ENCODE measurements around the gene GABBR2. TPM values are rescaled to one million over a fixed set of nuclear protein-coding genes. Genes with fewer than 3 reads are reported as not detected.

GABBR2 gene
- total RNA-seq, 2 experiments from 2014 or later, result not detected

- ChIA-PET CTCF (interaction anchor here (0.5 kb wide), 1 partner anchor 59 kb away, joined by 3 read pairs; no protein-coding TSS in a partner anchor), POLR2A (no interaction called here)
- DNase-seq, result no peak
- H3K9me3 Mint-ChIP-seq, result no peaks in the 10 kb centered on the region
- Histone ChIP-seq H3K9me3 (ENCODE audit: control insufficient read depth in 1 of 2, insufficient read depth in 1 of 2, low read length in 2 of 2) (no peaks in the 10 kb centered on the region), H3K4me1 (ENCODE audit: insufficient read depth, low read length) (no peaks in the 10 kb centered on the region), H3K36me3 (ENCODE audit: insufficient read depth, low read length) (no peaks in the 10 kb centered on the region), H3K27ac (ENCODE audit: low read depth in 1 of 2, low read length in 2 of 2) (no peak overlapping the region), H3K4me3 (ENCODE audit: low read length) (no peak overlapping the region), H3K27me3 (ENCODE audit: control insufficient read depth in 1 of 2, insufficient read depth in 2 of 2, low read length in 2 of 2) (peaks cover 0 to 11% of the 10 kb centered on the region in 2 experiments)
- intact Hi-C loops (cut with DNase I, micrococcal nuclease), result no loop called here
- no peak overlapping the region for H3K4me3 Mint-ChIP-seq
- H3K36me3 Mint-ChIP-seq (ENCODE audit: low read depth), result no peaks in the 10 kb centered on the region
- peaks cover 30% of the 10 kb centered on the region for H3K27me3 Mint-ChIP-seq
- no peak for TF ChIP-seq CTCF (IDR thresholded peaks at IDR 0.05)
- ATAC-seq (ENCODE audit: poor library complexity), result no peak
- H3K4me1 Mint-ChIP-seq (ENCODE audit: low read depth), result no peaks in the 10 kb centered on the region
- no peak overlapping the region for H3K27ac Mint-ChIP-seq
These were observed 204.1 kb downstream of the GABBR2 start for GRCh38 chr9:98504298-98505282.

- Mint-ChIP-seq H3K27me3 (peaks cover 35% of the 10 kb centered on the region), H3K27ac (no peak overlapping the region), H3K4me3 (no peak overlapping the region), H3K4me1 (ENCODE audit: low read depth) (no peaks in the 10 kb centered on the region), H3K36me3 (ENCODE audit: low read depth) (no peaks in the 10 kb centered on the region), H3K9me3 (no peaks in the 10 kb centered on the region)
- Histone ChIP-seq H3K4me1 (ENCODE audit: insufficient read depth, low read length) (no peaks in the 10 kb centered on the region), H3K4me3 (ENCODE audit: low read length) (no peak overlapping the region), H3K27ac (ENCODE audit: low read depth in 1 of 2, low read length in 2 of 2) (no peak overlapping the region), H3K36me3 (ENCODE audit: insufficient read depth, low read length) (no peaks in the 10 kb centered on the region), H3K27me3 (ENCODE audit: control insufficient read depth in 1 of 2, insufficient read depth in 2 of 2, low read length in 2 of 2) (peaks cover 0 to 11% of the 10 kb centered on the region in 2 experiments), H3K9me3 (ENCODE audit: control insufficient read depth in 1 of 2, insufficient read depth in 1 of 2, low read length in 2 of 2) (no peaks in the 10 kb centered on the region)
- ATAC-seq (ENCODE audit: poor library complexity), result no peak
- intact Hi-C loops (cut with DNase I, micrococcal nuclease), result no loop called here
- TF ChIP-seq CTCF (IDR thresholded peaks at IDR 0.05), result no peak
- DNase-seq, result no peak
- ChIA-PET CTCF (interaction anchor here (0.5 kb wide), 1 partner anchor 59 kb away, joined by 3 read pairs; no protein-coding TSS in a partner anchor), POLR2A (no interaction called here)
These were observed 204.9 kb downstream of the GABBR2 start for GRCh38 chr9:98503867-98504266.

GRCh38 chr9:98502976-98503325 lies 205.8 kb downstream of the GABBR2 start:
- no peaks in the 10 kb centered on the region for H3K9me3 Mint-ChIP-seq
- no peaks in the 10 kb centered on the region for H3K4me1 Mint-ChIP-seq (ENCODE audit: low read depth)
- H3K27me3 Mint-ChIP-seq, result peaks cover 40% of the 10 kb centered on the region
- TF ChIP-seq CTCF (IDR thresholded peaks at IDR 0.05), result no peak
- Histone ChIP-seq H3K36me3 (ENCODE audit: insufficient read depth, low read length) (no peaks in the 10 kb centered on the region), H3K27ac (ENCODE audit: low read depth in 1 of 2, low read length in 2 of 2) (no peak overlapping the region), H3K9me3 (ENCODE audit: control insufficient read depth in 1 of 2, insufficient read depth in 1 of 2, low read length in 2 of 2) (no peaks in the 10 kb centered on the region), H3K4me3 (ENCODE audit: low read length) (no peak overlapping the region), H3K27me3 (ENCODE audit: control insufficient read depth in 1 of 2, insufficient read depth in 2 of 2, low read length in 2 of 2) (peaks cover 0 to 11% of the 10 kb centered on the region in 2 experiments), H3K4me1 (ENCODE audit: insufficient read depth, low read length) (no peaks in the 10 kb centered on the region)
- ATAC-seq (ENCODE audit: poor library complexity) (no peak), DNase-seq (no peak)
- no peaks in the 10 kb centered on the region for H3K36me3 Mint-ChIP-seq (ENCODE audit: low read depth)
- H3K4me3 Mint-ChIP-seq, result no peak overlapping the region
- no peak overlapping the region for H3K27ac Mint-ChIP-seq
- CTCF ChIA-PET, result no interaction called here
- intact Hi-C loops (cut with DNase I, micrococcal nuclease), result no loop called here
- POLR2A ChIA-PET, result no interaction called here

All from CD4-positive, alpha-beta T cell (primary cell).